Measurements from ENCODE around the gene FCHO1.

FCHO1 gene

GRCh38 chr19:17837972-17838371 lies 86.7 kb downstream of the FCHO1 start:
- peaks cover 58% of the 10 kb centered on the region for H3K27me3 Mint-ChIP-seq (ENCODE audit: low read depth)
- no peaks in the 10 kb centered on the region for H3K36me3 Mint-ChIP-seq (ENCODE audit: low read depth)
- no peak for TF ChIP-seq CTCF (IDR thresholded peaks at IDR 0.05; ENCODE audit: unreplicated experiment in 3 of 3)
- H3K9me3 Mint-ChIP-seq, result no peaks in the 10 kb centered on the region
- H3K4me1 Mint-ChIP-seq, result no peaks in the 10 kb centered on the region
- no peak overlapping the region for H3K27ac Mint-ChIP-seq
- no peak overlapping the region for H3K4me3 Mint-ChIP-seq
